GM19025 (cell line): ENCODE results near the gene CEP85L.

Source experiments
- ATAC-seq: cut with Tn5 transposase; IDR thresholded peaks from one replicate; pipeline ENCODE4 v1.9.1; 2021; ENCODE audit warnings: mild to moderate bottlenecking, low read depth, moderate library complexity; ENCODE audit not compliant: unreplicated experiment

Gene CEP85L

GRCh38 chr6:118625833-118626232 is 25.6 kb downstream of the CEP85L start:
- no peak for ATAC-seq

- no peak for ATAC-seq
These were observed 29.5 kb downstream of the CEP85L start for GRCh38 chr6:118621799-118622470.

GRCh38 chr6:118620202-118620601 is 31.2 kb downstream of the CEP85L start:
- no peak for ATAC-seq

GRCh38 chr6:118618676-118619377 is 32.6 kb downstream of the CEP85L start:
- ATAC-seq = peak; percentile 91

- ATAC-seq = no peak
These were observed 34.0 kb downstream of the CEP85L start for GRCh38 chr6:118617417-118617816.

GRCh38 chr6:118611334-118611733 is 40.1 kb downstream of the CEP85L start:
- no peak for ATAC-seq

- ATAC-seq = no peak
These were observed 44.5 kb downstream of the CEP85L start for GRCh38 chr6:118606858-118607257.

- no peak for ATAC-seq
These were observed 45.1 kb downstream of the CEP85L start for GRCh38 chr6:118606268-118606667.

GRCh38 chr6:118603372-118603771 is 48.0 kb downstream of the CEP85L start:
- ATAC-seq = no peak

- no peak for ATAC-seq
These were observed 49.1 kb downstream of the CEP85L start for GRCh38 chr6:118602300-118602699.

GRCh38 chr6:118598324-118598723 is 53.1 kb downstream of the CEP85L start:
- no peak for ATAC-seq

- no peak for ATAC-seq
These were observed 53.8 kb downstream of the CEP85L start for GRCh38 chr6:118597636-118598035.

GRCh38 chr6:118596774-118597320 is 54.5 kb downstream of the CEP85L start:
- no peak for ATAC-seq

- no peak for ATAC-seq
These were observed 56.5 kb downstream of the CEP85L start for GRCh38 chr6:118594877-118595276.

- ATAC-seq = no peak
These were observed 59.5 kb downstream of the CEP85L start for GRCh38 chr6:118591897-118592296.

- ATAC-seq = no peak
These were observed 61.6 kb downstream of the CEP85L start for GRCh38 chr6:118589649-118590365.

- ATAC-seq = no peak
These were observed 62.2 kb downstream of the CEP85L start for GRCh38 chr6:118589186-118589585.

GRCh38 chr6:118588626-118589025 is 62.8 kb downstream of the CEP85L start:
- ATAC-seq = no peak

- no peak for ATAC-seq
These were observed 64.5 kb downstream of the CEP85L start for GRCh38 chr6:118586746-118587485.

GRCh38 chr6:118584911-118585310 is 66.5 kb downstream of the CEP85L start:
- no peak for ATAC-seq
